GM21515 (cell line): ENCODE measurements around the gene NR1D1.

Experiments
- ATAC-seq: cut with Tn5 transposase; IDR thresholded peaks from one replicate; pipeline ENCODE4 v1.9.1; 2021; ENCODE audit not compliant: unreplicated experiment

The NR1D1 gene

DNA sequence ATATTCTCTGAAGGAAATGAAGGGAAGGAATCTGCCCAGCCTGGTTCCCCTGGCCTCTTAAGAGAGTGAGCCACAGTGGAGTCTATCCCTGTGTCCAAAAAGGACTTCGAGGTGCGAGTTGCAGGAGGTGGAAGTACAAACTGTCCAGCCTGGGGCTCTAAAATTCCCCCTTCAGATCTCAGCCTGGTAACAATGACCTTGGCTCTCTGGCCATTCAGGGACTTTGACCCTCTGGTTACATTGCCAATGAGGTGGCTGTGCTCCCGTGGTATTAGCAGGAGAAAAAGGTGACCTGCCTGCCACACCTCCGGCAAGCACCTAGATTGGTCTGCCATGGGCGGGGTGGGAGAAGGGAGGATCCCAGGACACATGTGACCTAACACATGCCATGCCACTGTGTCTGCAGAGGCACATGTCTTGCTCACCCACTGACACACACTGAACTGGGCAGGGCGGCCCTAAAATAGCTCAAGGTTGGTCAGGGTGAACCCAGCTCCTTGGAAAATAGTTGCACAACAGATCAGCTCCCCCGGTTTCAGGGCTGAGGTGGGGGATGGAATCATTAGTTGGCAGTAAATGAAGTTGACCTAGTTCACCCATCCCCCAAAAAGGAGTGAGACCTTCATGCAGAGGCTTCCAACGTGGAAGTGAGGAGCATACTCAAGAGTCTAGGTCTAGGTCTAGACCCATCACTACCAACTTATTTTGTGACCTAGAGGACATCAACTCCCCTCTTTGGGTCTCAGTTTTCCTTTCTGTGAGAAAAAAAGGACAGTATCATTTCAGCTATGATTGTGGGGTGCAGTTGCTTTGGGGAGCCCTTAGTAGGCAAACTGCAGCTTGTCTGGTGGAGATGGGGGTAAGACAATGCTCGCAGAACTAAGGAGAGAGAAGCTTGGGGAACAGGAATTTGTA lies 2.2 kb downstream of the NR1D1 start:
- ATAC-seq: no peak

DNA sequence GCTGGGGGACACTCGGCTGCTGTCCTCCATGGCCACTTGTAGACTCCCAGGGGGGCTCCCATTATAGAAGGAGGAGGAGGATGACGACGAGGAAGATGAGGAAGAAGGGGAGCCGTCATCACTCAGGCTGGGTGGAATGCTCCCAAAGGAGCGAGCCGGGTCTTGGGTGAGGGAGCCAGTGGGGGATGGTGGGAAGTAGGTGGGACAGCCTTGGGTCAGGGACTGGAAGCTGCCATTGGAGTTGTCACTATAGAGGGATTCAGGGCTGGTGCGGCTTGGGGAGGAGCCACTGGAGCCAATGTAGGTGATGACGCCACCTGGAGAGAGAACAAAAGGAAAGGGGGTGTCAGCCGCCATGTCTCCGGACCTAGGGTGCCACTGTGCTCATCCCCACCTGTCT lies 3.3 kb downstream of the NR1D1 start:
- ATAC-seq: no peak

DNA sequence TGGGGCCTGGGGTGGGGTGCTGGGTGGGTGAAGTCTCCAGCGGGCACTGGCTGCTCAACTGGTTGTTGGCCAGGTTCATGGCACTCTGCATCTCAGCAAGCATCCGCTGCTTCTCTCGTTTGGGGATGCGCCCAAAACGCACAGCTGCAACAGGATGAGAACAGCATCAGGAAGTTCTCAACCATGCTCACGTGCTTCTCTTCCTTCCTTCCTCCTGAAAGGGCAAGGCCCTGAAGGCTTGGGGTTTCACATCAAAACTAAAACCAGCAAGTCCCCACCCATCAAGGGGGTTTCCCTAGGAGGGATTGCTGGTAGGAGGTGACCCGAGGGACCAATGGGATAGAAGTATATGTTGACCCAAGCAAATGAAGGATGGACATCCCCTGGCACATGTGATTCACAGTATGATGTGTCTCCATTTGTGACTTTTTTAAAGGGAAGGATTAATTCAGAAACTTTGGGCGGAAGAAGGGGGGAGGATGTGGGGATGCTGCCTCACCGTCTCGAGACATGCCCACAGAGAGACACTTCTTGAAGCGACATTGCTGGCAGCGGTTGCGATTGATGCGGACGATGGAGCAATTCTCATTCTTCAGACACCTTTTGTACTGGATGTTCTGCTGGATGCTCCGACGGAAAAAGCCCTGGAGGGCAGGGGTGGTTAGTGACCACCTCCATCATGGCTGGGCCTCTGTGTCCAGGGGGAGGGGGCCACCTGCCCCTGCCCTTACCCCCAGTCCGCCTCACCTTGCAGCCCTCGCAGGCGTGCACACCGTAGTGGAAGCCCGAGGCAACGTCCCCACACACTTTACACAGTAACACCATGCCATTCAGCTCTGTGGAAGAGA lies 4.2 kb downstream of the NR1D1 start:
- peak; percentile 48 for ATAC-seq

DNA sequence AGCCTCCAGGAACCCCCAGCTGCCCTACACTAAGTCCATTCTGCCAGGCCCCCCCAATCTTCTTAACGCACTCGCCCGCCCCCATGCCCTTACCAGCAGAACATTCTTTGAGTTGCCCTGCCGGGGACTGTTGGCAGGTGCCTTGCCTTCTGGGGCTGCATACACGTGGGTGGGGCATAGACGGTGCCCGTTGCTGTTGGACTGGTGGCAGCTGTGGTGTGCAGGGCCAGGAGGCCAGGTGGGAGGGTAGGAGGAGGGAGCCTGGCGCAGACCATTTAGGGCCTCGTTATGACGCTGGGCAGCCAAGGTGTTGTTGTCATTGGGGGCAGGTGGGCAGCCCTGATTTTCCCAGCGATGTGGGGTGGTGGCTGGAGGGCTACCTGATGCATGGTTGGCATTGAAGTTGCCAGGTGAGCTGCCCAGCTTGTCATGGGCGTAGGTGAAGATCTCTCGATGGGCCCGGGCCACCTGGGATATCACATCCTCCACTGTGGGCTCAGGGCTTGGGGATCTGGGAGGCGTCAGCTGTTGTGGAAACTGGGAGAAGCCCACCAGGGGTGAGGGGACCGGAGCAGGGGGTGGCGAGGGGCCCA lies 4.9 kb downstream of the NR1D1 start:
- no peak for ATAC-seq

DNA sequence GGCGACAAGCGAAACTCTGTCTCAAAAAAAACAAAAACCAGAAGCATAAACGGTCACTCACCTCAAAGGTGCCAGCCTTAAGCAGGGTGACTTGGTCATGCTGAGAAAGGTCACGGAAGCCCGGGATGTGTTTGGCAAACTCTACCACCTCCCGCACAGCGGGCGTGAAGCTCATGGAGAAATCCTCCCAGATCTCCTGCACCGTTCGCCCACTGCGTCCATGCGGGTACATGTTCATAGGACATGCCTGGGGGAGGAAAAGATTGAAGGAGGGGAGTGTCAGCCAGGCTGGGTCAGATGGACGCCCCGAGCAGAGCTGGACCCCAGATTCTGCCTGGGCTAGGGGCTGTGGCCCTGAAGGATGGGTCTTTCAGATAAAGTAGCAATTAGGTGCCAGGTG lies 5.5 kb downstream of the NR1D1 start:
- ATAC-seq: no peak

DNA sequence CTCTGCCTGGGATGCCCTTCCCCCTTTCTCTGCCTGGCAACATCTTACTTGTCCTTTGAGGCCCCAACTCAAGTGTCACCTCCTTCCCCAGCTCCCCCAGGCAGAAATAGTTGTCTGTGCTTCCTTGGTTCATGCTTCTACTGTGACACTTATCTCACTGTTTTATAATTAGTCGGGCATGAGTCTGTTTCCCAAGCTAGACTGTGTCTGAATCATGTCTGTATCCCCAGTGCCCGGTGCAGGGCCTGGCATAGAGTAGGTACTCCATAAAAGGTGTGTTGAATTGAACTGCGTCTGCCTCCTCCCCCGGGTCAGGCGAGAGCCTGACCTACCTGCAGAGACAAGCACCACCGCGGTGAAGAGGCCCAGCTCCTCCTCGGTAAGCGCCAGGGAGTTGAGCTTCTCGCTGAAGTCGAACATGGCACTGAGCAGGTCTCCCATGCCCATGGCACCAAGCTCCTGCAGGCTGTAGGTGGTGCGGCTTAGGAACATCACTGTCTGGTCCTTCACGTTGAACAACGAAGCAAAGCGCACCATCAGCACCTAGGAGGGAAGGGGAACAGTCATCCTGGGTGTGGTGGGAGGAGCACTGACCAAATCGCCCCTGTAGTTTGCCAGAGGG lies 6.7 kb downstream of the NR1D1 start:
- ATAC-seq: no peak

DNA sequence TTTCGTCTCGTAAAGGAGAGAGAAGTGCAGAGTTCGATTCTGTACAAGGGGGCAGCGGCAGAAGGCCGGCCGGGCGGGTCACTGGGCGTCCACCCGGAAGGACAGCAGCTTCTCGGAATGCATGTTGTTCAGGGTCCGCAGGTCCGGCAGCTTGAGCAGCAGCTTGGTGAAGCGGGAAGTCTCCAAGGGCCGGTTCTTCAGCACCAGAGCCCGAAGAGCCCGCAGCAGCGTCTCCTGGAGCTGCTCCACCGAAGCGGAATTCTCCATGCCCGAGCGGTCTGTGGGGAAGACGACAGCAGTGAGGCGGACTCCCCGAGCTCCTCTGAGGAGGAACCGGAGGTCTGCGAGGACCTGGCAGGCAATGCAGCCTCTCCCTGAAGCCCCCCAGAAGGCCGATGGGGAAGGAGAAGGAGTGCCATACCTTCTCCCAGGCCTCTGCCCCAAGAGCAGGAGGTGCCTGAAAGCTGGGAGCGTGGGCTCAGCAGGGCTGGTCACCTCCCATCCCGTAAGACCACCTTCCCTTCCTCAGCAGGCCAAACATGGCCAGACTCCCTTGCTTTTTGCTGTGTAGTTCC lies 7.3 kb downstream of the NR1D1 start:
- ATAC-seq: no peak

DNA sequence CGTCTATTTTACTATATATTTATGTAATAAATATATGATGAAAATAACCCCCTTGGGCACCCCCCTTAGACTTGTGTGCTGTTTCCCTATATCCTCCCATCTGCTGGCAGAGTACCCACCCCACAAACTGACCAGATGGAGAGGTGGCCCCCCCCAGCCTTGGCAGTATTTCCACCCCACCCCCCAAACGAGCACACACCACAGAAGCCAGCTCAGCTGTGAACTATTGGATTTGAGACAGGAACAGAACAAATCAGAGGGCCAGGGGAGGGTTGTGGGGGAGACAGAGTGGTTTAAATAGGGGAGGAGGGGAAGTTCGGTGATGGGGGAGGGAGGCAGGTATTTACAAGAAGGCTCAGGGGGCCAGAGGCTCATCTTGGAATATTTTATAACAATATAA lies 7.8 kb downstream of the NR1D1 start:
- ATAC-seq: no peak

DNA sequence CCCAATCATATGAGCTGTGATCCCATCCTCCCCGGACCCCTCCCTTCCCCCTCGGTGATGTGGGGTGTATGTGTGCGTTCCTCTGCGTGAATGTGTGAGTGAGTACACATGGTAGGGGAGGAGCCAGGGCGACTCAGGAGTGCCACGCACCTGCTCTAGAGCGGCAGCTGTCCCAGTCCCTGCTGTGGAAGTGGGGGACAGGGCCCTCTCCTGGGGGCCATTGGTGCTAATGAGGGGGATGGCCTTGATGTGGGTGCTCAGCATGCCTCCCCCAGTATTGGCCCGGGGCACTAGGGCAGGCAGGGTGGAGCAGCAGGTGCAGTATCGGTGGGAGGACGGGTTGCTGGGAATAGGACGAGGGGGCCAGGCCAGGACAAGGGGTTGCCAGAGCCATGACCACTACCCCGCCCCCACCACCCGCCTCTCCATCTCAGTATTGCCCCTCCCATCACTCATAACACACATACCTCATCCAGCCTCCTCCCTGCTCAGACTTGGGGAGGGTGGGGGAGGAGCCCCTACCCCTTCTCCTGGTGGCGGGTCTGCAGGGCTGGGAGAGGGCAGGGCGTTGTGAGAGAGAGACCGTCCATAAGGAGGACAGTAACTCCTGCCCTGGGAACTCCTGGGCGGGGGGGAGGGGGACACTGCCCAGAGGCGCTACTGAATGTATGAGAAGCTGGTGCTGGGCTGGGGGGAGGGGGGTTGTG lies 8.5 kb downstream of the NR1D1 start:
- ATAC-seq: no peak

DNA sequence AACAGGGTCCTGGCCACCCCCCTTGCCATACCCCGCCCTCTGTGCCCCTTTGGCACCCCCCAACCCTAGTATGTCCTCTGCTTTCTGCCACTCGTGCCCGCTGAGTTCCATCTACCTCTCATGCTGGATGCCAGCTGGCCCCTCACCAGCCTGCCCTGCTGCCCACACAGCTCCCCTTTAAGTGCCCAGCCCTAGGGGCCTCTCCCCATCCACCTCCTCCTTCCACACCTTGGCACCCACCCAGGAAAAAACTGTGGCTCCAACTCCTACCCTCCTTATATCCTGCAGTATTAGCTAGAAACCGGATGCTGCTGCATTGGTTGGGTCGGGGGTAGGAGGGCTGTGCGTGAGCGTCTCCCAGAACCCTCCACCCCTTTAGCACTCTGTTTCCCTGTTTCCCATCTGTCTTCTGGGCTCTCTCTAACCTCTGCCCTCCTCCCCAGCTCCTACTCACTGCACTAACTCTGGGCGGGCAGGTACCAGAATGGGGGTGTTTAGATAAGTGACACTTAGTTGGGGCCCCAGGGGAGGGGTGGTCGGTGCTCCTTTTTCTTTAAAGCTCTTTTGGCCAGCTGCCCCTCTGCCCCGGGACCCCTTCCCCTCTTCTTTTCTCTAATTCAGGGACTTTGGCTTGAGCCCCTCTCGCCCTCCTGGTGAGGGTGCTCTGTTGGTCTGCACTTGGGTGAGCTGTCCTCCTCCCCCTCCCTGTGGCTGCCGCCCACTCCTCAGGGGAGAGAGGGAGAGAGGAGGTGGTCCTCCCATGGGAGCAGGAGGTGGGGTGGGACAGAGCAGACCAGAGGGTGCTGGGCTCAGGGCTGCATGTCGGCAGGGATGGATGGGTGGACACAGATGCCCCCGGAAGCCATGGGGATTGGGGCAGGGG lies 9.9 kb downstream of the NR1D1 start:
- ATAC-seq: no peak

DNA sequence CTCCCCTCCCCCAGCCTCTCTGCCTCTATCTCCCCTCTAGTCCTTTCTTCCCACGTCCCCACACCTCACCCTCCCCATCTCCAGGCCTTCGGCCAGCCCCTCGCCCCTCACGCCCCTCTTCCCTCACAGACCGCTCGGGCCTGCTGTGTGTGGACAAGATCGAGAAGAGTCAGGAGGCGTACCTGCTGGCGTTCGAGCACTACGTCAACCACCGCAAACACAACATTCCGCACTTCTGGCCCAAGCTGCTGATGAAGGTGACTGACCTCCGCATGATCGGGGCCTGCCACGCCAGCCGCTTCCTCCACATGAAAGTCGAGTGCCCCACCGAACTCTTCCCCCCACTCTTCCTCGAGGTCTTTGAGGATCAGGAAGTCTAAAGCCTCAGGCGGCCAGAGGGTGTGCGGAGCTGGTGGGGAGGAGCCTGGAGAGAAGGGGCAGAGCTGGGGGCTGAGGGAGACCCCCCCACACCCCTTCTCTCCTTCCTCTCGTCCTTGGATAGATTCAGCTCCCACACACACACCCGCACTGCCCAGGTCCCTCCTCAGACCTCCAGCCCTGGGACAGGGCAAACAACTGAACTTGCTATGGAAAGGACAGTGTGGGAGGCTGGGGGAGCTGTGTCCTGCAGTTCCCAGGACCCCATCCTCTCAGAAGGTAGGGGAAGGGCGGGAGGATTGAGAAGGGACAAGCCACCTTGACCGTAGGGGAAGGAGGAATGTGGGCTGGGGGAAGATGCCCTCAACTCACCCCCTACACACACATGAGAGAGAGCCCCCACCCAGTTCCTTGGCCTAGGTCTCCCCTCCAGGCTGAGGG lies 11.1 kb downstream of the NR1D1 start:
- no peak for ATAC-seq

DNA sequence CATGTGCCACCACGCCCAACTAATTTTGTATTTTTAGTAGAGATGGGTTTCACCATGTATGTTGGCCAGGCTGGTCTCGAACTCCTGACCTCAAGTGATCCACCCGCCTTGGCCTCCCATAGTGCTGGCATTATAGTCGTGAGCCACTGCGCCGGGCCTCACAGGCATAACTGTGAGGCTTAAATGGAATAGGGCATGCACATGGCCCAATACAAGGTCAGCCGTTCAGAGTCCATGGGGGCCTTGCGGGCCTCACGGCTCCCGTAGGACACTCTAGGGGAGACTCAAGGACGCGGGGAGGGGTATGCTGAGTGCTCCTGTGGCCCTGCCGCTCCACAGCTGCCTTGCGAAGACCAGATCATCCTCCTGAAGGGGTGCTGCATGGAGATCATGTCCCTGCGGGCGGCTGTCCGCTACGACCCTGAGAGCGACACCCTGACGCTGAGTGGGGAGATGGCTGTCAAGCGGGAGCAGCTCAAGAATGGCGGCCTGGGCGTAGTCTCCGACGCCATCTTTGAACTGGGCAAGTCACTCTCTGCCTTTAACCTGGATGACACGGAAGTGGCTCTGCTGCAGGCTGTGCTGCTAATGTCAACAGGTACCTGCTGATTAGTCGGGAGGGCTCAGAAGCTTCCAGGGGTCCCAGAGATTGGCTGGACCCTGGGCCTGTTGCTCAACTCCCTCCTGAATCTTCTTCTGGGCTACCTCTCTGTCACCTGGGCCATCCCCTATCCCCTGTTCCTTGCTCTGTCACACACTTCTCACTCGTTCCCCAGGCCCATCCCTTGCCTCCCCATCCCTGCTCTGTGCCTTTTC lies 12.3 kb downstream of the NR1D1 start:
- no peak for ATAC-seq

DNA sequence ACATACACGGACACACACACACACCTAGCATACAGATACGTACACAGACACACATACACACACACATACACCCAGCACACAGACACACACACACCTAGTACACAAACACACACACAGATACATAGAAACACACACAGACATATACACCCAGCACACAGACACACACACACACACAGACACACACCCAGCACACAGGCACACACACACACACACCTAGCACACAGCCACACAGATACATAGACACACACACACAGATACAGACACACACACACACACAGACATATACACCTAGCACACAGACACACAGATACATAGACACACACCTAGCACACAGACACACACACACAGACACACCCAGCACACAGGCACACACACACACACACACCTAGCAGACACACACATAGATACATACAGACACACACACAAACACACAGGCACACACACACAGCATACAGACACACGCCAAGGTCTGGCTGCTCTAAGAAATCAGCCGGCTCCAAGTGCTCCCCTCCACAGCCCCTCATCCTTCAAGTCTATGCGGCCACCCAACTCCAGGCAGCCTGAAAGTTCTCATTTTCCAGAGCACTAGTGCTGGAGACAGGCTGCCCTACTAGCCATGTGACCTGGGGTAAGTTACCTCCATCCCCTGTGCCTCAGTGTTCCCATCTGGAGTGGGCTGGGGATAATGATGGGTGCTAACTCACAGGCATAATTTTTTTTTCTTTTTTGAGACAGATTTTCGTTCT lies 13.2 kb downstream of the NR1D1 start:
- ATAC-seq: no peak

DNA sequence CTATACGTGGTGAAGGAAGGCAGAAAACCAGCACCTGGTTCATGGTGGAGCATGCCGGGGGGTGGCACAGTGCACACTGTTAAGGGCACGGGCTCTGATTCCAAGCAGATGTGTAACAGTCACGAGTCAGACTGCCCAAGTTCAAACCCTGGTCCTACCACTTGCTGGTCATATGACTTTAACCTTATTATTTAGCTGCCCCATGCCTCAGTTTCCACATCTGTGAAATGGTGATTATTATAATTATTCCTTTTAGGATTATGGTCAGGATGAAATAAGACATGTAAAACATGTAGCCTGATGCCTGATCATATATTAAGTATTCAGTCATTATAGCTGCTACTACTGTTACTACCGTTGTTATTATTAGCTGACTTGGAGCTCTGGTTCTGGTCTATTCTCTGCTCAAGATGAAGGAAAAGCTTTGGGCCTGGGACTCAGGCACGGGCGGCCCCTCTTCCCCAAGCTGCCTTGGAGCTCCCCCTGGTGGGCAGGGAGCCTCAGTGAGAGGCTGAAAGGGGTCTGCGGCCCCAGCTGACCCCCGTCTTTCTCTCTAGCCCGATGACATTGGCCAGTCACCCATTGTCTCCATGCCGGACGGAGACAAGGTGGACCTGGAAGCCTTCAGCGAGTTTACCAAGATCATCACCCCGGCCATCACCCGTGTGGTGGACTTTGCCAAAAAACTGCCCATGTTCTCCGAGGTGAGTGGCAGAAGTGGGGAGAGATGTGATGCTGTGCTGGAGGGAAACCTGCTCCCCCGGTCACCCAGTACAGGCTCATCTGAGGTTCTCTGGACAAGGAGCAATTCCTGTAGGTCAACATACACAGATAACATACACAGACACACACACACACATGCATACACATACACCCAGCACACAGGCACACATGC lies 14.0 kb downstream of the NR1D1 start:
- no peak for ATAC-seq

DNA sequence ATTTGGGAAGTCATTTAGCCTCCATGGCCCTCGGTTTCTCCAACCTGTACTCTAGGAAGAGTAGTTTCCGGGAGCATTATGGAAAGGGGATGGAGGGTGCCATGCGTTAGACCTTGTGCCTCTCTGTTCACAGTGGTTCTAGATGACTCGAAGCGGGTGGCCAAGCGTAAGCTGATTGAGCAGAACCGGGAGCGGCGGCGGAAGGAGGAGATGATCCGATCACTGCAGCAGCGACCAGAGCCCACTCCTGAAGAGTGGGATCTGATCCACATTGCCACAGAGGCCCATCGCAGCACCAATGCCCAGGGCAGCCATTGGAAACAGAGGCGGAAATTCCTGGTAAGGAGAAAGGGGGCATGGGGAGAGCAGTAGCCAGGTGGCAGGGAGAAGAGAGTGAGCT lies 15.9 kb downstream of the NR1D1 start:
- no peak for ATAC-seq

DNA sequence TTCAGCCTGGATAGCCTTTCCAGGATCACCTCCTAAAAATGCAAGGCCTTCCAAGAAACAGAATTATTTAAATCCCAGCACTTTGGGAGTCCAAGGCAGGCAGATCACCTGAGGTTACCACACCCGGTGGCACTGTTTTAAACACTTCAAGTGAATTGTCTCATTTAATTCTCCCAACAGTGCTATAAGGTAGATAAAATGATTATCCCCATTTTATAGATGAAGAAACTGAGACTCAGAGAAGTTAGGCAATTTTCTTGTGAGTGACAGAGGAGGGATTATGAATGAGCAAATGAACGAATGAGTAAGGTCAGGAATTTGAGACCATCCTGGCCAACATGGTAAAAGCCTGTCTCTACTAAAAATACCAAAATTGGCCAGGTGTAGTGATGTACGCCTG lies 20.8 kb downstream of the NR1D1 start:
- ATAC-seq: no peak
